WTC11 (cell line): ENCODE results near the gene STKLD1. TPM values are rescaled to one million over a fixed set of nuclear protein-coding genes. Genes with fewer than 3 reads are reported as not detected.
A peak's percentile ranks its signal among the peaks of the same experiment; 100 is the strongest.

Experiments used
- ATAC-seq: fragments of 200-7000 bp; cut with Tn5 transposase; 2 replicates; pipeline ENCODE4 v1.10.0; 2021; ENCODE audit warnings: mild to moderate bottlenecking, moderate library complexity
- CTCF ChIA-PET: fragments of 300-600 bp; sonication (Branson Sonifier 250); formaldehyde crosslinking; loops from one replicate; lab custom pipeline; 2021; ENCODE audit warnings: antibody characterized with exemption; lab: Charles Lee
- POLR2A ChIA-PET: fragments of 350-600 bp; sonication (Branson Sonifier 250); formaldehyde crosslinking; loops from one replicate; lab custom pipeline; 2021; ENCODE audit warnings: antibody characterized with exemption; lab: Charles Lee
- DNase-seq: peaks from one replicate; pipeline ENCODE4 v3.0.0; 2021; ENCODE audit warnings: low spot score
- H3K27ac Mint-ChIP-seq: 2 replicates; pipeline ENCODE4 v1.8.0; 2021; ENCODE audit warnings: mixed read lengths
- H3K27me3 Mint-ChIP-seq: 2 replicates; pipeline ENCODE4 v1.8.0; 2021; ENCODE audit warnings: low read depth, mild to moderate bottlenecking, moderate library complexity, mixed read lengths
- H3K36me3 Mint-ChIP-seq: 2 replicates; pipeline ENCODE4 v1.8.0; 2021; ENCODE audit warnings: mixed read lengths
- H3K4me1 Mint-ChIP-seq: 2 replicates; pipeline ENCODE4 v1.8.0; 2022; ENCODE audit warnings: mixed read lengths
- H3K4me3 Mint-ChIP-seq: 2 replicates; pipeline ENCODE4 v1.8.0; 2021; ENCODE audit warnings: mild to moderate bottlenecking, moderate library complexity, mixed read lengths
- H3K9me3 Mint-ChIP-seq: 2 replicates; pipeline ENCODE4 v1.8.0; 2021; ENCODE audit warnings: mixed read lengths
- CREM ChIP-seq: sonication (generic); formaldehyde crosslinking; IDR thresholded peaks from 2 replicates; pipeline ENCODE4 v1.8.1; 2022; ENCODE audit warnings: mild to moderate bottlenecking, missing genetic modification reagents, moderate library complexity
- FOXJ3 ChIP-seq: sonication (generic); formaldehyde crosslinking; IDR thresholded peaks from 2 replicates; pipeline ENCODE4 v1.9.0; 2021; ENCODE audit warnings: missing genetic modification reagents, mild to moderate bottlenecking, borderline replicate concordance
- GABPB1 ChIP-seq: sonication (generic); formaldehyde crosslinking; IDR thresholded peaks from 2 replicates; pipeline ENCODE4 v1.8.1; 2023; ENCODE audit warnings: mild to moderate bottlenecking, missing genetic modification reagents
- MYBL2 ChIP-seq: sonication (generic); formaldehyde crosslinking; IDR thresholded peaks from 2 replicates; pipeline ENCODE4 v1.8.1; 2023; ENCODE audit warnings: mild to moderate bottlenecking, moderate library complexity, missing genetic modification reagents
- NFE2L1 ChIP-seq: sonication (generic); formaldehyde crosslinking; IDR thresholded peaks from 2 replicates; pipeline ENCODE4 v1.8.1; 2023; ENCODE audit warnings: missing genetic modification reagents
- SMAD4 ChIP-seq: sonication (generic); formaldehyde crosslinking; IDR thresholded peaks from 2 replicates; pipeline ENCODE4 v1.8.0; 2022; ENCODE audit warnings: mild to moderate bottlenecking, missing genetic modification reagents
- ZNF317 ChIP-seq: sonication (generic); formaldehyde crosslinking; IDR thresholded peaks from 2 replicates; pipeline ENCODE4 v1.8.1; 2023; ENCODE audit warnings: low read depth, mild to moderate bottlenecking, moderate library complexity, missing genetic modification reagents, borderline replicate concordance
- ZNF396 ChIP-seq: fragments of 250-450 bp; sonication (Bioruptor Pico); IDR thresholded peaks from 2 replicates; pipeline ENCODE4 v1.8.0; 2021; ENCODE audit warnings: mild to moderate bottlenecking, moderate library complexity, borderline replicate concordance
- ZNF532 ChIP-seq: fragments of 250-450 bp; sonication (Bioruptor Pico); IDR thresholded peaks from 2 replicates; pipeline ENCODE4 v1.9.0; 2021; ENCODE audit warnings: mild to moderate bottlenecking, borderline replicate concordance
- ZNF671 ChIP-seq: fragments of 250-450 bp; sonication (Bioruptor Pico); IDR thresholded peaks from 2 replicates; pipeline ENCODE4 v1.8.0; 2021; ENCODE audit warnings: mild to moderate bottlenecking
- total RNA-seq: library from RNA; stranded (reverse); gene quantifications from 3 replicates; pipeline ENCODE4 v1.2.3, GENCODE V29; 2021
- TF ChIP-seq, protein P1 (sequence below): sonication (generic); formaldehyde crosslinking; IDR thresholded peaks from 2 replicates; pipeline ENCODE4 v1.8.1; 2022; ENCODE audit warnings: mild to moderate bottlenecking, missing genetic modification reagents, moderate library complexity, borderline replicate concordance
- TF ChIP-seq, protein P2 (sequence below): sonication (generic); formaldehyde crosslinking; IDR thresholded peaks from 2 replicates; pipeline ENCODE4 v1.8.1; 2023; ENCODE audit warnings: mild to moderate bottlenecking, missing genetic modification reagents
- TF ChIP-seq, protein P3 (sequence below): fragments of 250-450 bp; sonication (Bioruptor Pico); IDR thresholded peaks from 2 replicates; pipeline ENCODE4 v1.8.0; 2021; ENCODE audit warnings: mild to moderate bottlenecking
- TF ChIP-seq, protein P4 (sequence below): sonication (generic); formaldehyde crosslinking; IDR thresholded peaks from 2 replicates; pipeline ENCODE4 v1.8.1; 2023; ENCODE audit warnings: mild to moderate bottlenecking, missing genetic modification reagents, borderline replicate concordance
- TF ChIP-seq, protein P5 (sequence below): sonication (generic); formaldehyde crosslinking; IDR thresholded peaks from 2 replicates; pipeline ENCODE4 v1.8.0; 2022; ENCODE audit warnings: mild to moderate bottlenecking, missing genetic modification reagents

Gene STKLD1
- total RNA-seq, 1 experiment from 2014 or later = 0.98 TPM

DNA sequence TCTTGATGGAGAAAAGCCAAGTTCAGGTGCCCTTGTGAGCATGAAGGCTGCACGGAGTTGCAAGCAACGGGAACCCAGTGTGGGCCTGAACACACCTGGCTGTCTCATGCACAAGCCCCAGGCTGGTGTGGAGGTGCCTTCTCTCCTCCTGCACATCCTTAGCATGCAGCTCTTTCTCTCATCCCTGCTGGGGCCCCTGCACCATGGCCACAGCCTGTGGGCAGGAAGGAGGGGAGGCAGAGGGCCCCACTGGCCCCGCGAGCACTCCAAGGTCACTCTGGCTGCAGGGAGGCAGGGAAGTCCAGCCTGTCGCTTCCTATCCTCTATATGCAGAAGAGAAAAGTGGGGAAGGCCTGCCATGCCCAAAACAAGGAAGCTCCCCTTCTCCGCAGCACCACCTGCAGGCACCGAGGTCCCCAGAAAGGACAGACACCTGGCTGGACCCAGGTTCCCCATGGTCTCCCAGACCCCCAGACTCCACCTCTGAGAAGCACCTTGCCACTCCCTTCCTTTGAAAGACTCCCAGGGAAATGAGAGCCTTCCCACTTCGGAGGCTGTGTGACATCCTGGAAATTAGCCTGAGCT is 18.6 kb downstream of the STKLD1 start:
- no peaks in the 10 kb centered on the region for H3K4me1 Mint-ChIP-seq
- peaks cover 5% of the 10 kb centered on the region for H3K36me3 Mint-ChIP-seq
- peak; percentile 24 for DNase-seq
- no peak overlapping the region for H3K27ac Mint-ChIP-seq
- ChIA-PET CTCF (interaction anchor here (0.6 to 3.6 kb wide), 12 partner anchors 9 to 224 kb away, joined by 3 to 13 read pairs (median 4); partner anchors contain the start of gene CACFD1), POLR2A (no interaction called here)
- peaks cover 14% of the 10 kb centered on the region for H3K9me3 Mint-ChIP-seq
- H3K27me3 Mint-ChIP-seq = peaks cover 17% of the 10 kb centered on the region
- TF ChIP-seq, protein P1, sequence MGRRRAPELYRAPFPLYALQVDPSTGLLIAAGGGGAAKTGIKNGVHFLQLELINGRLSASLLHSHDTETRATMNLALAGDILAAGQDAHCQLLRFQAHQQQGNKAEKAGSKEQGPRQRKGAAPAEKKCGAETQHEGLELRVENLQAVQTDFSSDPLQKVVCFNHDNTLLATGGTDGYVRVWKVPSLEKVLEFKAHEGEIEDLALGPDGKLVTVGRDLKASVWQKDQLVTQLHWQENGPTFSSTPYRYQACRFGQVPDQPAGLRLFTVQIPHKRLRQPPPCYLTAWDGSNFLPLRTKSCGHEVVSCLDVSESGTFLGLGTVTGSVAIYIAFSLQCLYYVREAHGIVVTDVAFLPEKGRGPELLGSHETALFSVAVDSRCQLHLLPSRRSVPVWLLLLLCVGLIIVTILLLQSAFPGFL = no peak
- TF ChIP-seq, protein P2, sequence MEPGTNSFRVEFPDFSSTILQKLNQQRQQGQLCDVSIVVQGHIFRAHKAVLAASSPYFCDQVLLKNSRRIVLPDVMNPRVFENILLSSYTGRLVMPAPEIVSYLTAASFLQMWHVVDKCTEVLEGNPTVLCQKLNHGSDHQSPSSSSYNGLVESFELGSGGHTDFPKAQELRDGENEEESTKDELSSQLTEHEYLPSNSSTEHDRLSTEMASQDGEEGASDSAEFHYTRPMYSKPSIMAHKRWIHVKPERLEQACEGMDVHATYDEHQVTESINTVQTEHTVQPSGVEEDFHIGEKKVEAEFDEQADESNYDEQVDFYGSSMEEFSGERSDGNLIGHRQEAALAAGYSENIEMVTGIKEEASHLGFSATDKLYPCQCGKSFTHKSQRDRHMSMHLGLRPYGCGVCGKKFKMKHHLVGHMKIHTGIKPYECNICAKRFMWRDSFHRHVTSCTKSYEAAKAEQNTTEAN (CRISPR knock-in tag) = no peak
- TF ChIP-seq SMAD4 (CRISPR knock-in tag) = no peak
- TF ChIP-seq, protein P3, sequence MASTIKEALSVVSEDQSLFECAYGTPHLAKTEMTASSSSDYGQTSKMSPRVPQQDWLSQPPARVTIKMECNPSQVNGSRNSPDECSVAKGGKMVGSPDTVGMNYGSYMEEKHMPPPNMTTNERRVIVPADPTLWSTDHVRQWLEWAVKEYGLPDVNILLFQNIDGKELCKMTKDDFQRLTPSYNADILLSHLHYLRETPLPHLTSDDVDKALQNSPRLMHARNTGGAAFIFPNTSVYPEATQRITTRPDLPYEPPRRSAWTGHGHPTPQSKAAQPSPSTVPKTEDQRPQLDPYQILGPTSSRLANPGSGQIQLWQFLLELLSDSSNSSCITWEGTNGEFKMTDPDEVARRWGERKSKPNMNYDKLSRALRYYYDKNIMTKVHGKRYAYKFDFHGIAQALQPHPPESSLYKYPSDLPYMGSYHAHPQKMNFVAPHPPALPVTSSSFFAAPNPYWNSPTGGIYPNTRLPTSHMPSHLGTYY = no peak
- no peak for TF ChIP-seq CREM (CRISPR knock-in tag)
- no peak for TF ChIP-seq FOXJ3
- no peak for TF ChIP-seq NFE2L1 (CRISPR knock-in tag)
- no peak for TF ChIP-seq ZNF671 (CRISPR knock-in tag)
- TF ChIP-seq ZNF317 (CRISPR knock-in tag) = no peak
- TF ChIP-seq, protein P4, sequence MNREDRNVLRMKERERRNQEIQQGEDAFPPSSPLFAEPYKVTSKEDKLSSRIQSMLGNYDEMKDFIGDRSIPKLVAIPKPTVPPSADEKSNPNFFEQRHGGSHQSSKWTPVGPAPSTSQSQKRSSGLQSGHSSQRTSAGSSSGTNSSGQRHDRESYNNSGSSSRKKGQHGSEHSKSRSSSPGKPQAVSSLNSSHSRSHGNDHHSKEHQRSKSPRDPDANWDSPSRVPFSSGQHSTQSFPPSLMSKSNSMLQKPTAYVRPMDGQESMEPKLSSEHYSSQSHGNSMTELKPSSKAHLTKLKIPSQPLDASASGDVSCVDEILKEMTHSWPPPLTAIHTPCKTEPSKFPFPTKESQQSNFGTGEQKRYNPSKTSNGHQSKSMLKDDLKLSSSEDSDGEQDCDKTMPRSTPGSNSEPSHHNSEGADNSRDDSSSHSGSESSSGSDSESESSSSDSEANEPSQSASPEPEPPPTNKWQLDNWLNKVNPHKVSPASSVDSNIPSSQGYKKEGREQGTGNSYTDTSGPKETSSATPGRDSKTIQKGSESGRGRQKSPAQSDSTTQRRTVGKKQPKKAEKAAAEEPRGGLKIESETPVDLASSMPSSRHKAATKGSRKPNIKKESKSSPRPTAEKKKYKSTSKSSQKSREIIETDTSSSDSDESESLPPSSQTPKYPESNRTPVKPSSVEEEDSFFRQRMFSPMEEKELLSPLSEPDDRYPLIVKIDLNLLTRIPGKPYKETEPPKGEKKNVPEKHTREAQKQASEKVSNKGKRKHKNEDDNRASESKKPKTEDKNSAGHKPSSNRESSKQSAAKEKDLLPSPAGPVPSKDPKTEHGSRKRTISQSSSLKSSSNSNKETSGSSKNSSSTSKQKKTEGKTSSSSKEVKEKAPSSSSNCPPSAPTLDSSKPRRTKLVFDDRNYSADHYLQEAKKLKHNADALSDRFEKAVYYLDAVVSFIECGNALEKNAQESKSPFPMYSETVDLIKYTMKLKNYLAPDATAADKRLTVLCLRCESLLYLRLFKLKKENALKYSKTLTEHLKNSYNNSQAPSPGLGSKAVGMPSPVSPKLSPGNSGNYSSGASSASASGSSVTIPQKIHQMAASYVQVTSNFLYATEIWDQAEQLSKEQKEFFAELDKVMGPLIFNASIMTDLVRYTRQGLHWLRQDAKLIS (CRISPR knock-in tag) = no peak
- TF ChIP-seq ZNF532 (CRISPR knock-in tag) = no peak
- no peak for TF ChIP-seq GABPB1 (CRISPR knock-in tag)
- TF ChIP-seq, protein P5, sequence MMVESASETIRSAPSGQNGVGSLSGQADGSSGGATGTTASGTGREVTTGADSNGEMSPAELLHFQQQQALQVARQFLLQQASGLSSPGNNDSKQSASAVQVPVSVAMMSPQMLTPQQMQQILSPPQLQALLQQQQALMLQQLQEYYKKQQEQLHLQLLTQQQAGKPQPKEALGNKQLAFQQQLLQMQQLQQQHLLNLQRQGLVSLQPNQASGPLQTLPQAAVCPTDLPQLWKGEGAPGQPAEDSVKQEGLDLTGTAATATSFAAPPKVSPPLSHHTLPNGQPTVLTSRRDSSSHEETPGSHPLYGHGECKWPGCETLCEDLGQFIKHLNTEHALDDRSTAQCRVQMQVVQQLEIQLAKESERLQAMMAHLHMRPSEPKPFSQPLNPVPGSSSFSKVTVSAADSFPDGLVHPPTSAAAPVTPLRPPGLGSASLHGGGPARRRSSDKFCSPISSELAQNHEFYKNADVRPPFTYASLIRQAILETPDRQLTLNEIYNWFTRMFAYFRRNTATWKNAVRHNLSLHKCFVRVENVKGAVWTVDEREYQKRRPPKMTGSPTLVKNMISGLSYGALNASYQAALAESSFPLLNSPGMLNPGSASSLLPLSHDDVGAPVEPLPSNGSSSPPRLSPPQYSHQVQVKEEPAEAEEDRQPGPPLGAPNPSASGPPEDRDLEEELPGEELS (CRISPR knock-in tag) = no peak
- no peak for TF ChIP-seq MYBL2 (CRISPR knock-in tag)
- no peak for TF ChIP-seq ZNF396 (CRISPR knock-in tag)
- TF ChIP-seq, all 79 proteins: peak for 0
- H3K4me3 Mint-ChIP-seq = no peak overlapping the region
- ATAC-seq = no peak
